GM06990 (cell line): Measurements from ENCODE around the gene DOCK1.

Experiments used
- DNase-seq: peaks from one replicate; pipeline ENCODE4 v3.0.0-alpha.2; 2011; ENCODE audit not compliant: insufficient read length; ENCODE audit errors: extremely low read depth
- H3K27me3 ChIP-seq: replicated peaks from 2 replicates; pipeline ENCODE4 v1.6.0; 2011; ENCODE audit warnings: low read length; ENCODE audit not compliant: control insufficient read depth, insufficient read depth
- H3K36me3 ChIP-seq: 2 replicates; pipeline ENCODE4 v1.5.1; 2011; ENCODE audit warnings: low read length; ENCODE audit not compliant: control insufficient read depth, insufficient read depth
- H3K4me3 ChIP-seq: replicated peaks from 2 replicates; pipeline ENCODE4 v1.5.1; 2011; ENCODE audit warnings: low read depth, mild to moderate bottlenecking, control low read depth, low read length
- TF ChIP-seq, protein P1 (sequence below): IDR thresholded peaks from 2 replicates; pipeline ENCODE4 v1.5.1; 2011; ENCODE audit warnings: low read length, control low read depth, mild to moderate bottlenecking, inconsistent platforms; ENCODE audit not compliant: insufficient read depth, poor library complexity, severe bottlenecking

Gene DOCK1

DNA sequence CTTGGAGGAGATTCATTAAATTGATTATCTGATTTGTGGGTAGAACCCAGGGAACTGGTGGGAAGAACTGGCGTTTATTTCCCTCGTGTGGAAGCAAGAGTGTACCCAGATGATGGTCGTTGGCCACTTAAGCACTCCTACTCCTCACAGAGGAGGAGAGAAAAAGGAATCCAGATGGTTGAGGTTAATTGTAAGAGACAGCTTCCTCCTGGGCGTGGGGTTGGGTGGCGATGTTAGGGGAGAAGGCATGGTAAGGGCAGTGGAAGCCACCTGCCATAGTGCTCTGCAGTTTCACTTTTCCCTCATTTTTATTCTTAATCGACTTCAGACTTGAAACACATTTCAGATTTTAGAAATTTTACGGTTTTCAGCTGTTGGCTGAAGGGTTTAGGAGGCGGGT lies 104.1 kb downstream of the DOCK1 start:
- TF ChIP-seq, protein P1, sequence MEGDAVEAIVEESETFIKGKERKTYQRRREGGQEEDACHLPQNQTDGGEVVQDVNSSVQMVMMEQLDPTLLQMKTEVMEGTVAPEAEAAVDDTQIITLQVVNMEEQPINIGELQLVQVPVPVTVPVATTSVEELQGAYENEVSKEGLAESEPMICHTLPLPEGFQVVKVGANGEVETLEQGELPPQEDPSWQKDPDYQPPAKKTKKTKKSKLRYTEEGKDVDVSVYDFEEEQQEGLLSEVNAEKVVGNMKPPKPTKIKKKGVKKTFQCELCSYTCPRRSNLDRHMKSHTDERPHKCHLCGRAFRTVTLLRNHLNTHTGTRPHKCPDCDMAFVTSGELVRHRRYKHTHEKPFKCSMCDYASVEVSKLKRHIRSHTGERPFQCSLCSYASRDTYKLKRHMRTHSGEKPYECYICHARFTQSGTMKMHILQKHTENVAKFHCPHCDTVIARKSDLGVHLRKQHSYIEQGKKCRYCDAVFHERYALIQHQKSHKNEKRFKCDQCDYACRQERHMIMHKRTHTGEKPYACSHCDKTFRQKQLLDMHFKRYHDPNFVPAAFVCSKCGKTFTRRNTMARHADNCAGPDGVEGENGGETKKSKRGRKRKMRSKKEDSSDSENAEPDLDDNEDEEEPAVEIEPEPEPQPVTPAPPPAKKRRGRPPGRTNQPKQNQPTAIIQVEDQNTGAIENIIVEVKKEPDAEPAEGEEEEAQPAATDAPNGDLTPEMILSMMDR, result no peak
- Histone ChIP-seq H3K36me3 (no peaks in the 10 kb centered on the region), H3K4me3 (no peak overlapping the region), H3K27me3 (no peaks in the 10 kb centered on the region)
- DNase-seq, result no peak

DNA sequence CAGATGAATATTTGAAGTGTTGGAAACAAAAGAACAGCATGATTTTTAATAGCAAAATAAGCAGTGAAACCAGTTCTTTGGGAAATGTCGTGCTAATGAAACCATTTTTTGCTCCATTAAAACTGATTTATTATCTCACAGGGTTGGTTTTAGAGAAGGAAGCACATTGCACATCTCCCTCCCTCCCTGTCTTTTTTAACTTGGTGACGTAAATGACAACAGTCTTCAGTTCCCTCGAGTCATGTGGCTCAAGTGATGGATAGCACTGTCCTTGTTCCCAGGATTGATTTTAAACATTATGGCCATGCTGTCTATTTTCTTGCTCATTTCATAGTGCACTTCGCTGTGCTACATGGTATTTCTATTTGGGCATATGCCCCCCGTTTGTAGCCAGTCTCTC lies 105.9 kb downstream of the DOCK1 start:
- no peaks in the 10 kb centered on the region for H3K27me3 ChIP-seq
- H3K36me3 ChIP-seq, result no peaks in the 10 kb centered on the region
- no peak overlapping the region for H3K4me3 ChIP-seq
- no peak for DNase-seq
- TF ChIP-seq, protein P1, result no peak

- H3K27me3 ChIP-seq, result no peaks in the 10 kb centered on the region
- no peak overlapping the region for H3K4me3 ChIP-seq
- no peaks in the 10 kb centered on the region for H3K36me3 ChIP-seq
- no peak for DNase-seq
- TF ChIP-seq, protein P1, result no peak
Observed at GRCh38 chr10:127012071-127012768, 107.0 kb downstream of the DOCK1 start.

DNA sequence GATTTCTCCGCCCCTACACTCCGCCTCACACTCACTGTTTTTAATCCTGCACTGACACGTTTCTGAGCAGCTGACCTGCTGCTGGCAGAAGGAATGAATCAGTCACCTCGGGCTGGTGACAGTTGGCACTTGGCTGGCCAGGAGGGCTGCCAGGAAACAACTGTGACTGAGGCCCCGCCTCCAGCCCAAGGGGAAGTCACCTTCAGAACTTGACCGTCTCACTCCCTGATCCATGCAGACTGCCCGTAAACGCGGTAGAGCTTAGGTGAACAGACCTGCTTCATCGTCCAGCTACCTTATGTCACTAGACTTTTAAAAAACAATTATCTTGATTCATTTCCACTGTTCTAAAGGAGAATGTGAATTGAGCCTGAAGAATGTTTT lies 107.5 kb downstream of the DOCK1 start:
- no peaks in the 10 kb centered on the region for H3K36me3 ChIP-seq
- no peak for DNase-seq

DNA sequence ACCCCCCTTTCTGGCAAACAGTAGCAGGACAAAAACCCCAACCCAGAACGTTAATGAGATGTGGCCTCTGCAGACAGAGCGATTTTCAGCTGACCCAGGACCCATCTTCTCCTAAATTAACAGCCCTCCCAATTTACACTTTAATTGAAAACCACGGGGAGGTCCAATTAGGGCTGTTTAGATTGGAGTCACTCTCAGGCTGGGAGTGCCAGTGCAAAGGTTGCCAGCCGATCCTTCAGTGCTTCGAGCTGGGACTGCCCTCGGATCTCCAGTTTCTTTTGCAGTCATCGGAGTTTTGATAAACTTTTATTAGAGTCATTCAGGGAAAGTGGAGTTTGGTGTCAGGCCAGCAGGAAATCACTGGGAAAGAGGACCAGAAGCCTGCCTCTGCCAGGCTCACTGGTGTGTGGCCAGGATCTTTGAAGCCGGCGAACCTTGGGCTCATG lies 108.0 kb downstream of the DOCK1 start:
- no peak for DNase-seq
- TF ChIP-seq, protein P1, result no peak
- H3K27me3 ChIP-seq, result no peaks in the 10 kb centered on the region
- no peaks in the 10 kb centered on the region for H3K36me3 ChIP-seq
- H3K4me3 ChIP-seq, result no peak overlapping the region

More for the DNA sequence above, 107.5 kb downstream of the DOCK1 start:
- TF ChIP-seq, protein P1, result no peak
- Histone ChIP-seq H3K4me3 (no peak overlapping the region), H3K27me3 (no peaks in the 10 kb centered on the region)
